Naive thymus-derived CD8-positive, alpha-beta T cell (primary cell): ENCODE results near the gene WAC. TPM values are rescaled to one million over a fixed set of nuclear protein-coding genes. Genes with fewer than 3 reads are reported as not detected.

Experiments used
- ATAC-seq, 2 donors: fragments of 150-1000 bp; cut with Tn5 transposase in 1 of 2; sonication (Bioruptor Pico), chemical (Tn5 transposase) in 1 of 2; 1 replicate in 1 of 2; 2 replicates in 1 of 2; pipeline ENCODE4 v1.10.0; 2021; ENCODE audit warnings: mild to moderate bottlenecking in 2 of 2, moderate library complexity in 2 of 2
- POLR2A ChIA-PET: fragments of 350-600 bp; sonication (Branson Sonifier 250); formaldehyde crosslinking; loops from one replicate; lab custom pipeline; 2021; ENCODE audit warnings: antibody characterized with exemption; lab: Charles Lee
- DNase-seq, 10 donors: peaks; one replicate each; pipeline versions ENCODE4 v3.0.0 to v3.0.0-alpha.2; 2020 to 2022
- H3K27ac Mint-ChIP-seq, 10 donors: one replicate each; pipeline ENCODE4 v1.8.0; 2020 to 2022; ENCODE audit warnings: mild to moderate bottlenecking in 10 of 10, mixed read lengths in 10 of 10, moderate library complexity in 4 of 10, inconsistent platforms in 1 of 10
- H3K27me3 Mint-ChIP-seq, 5 donors: one replicate each; pipeline ENCODE4 v1.8.0; 2021 to 2022; ENCODE audit warnings: mixed read lengths in 5 of 5
- H3K36me3 Mint-ChIP-seq, 3 donors: one replicate each; pipeline ENCODE4 v1.8.0; 2020 to 2022; ENCODE audit warnings: mixed read lengths in 3 of 3, mild to moderate bottlenecking in 2 of 3, inconsistent platforms in 1 of 3
- H3K4me1 Mint-ChIP-seq, 4 donors: one replicate each; pipeline ENCODE4 v1.8.0; 2021 to 2022; ENCODE audit warnings: mixed read lengths in 4 of 4
- H3K4me3 Mint-ChIP-seq, 10 donors: one replicate each; pipeline ENCODE4 v1.8.0; 2020 to 2022; ENCODE audit warnings: mild to moderate bottlenecking in 10 of 10, mixed read lengths in 10 of 10, moderate library complexity in 6 of 10, inconsistent platforms in 1 of 10
- H3K9me3 Mint-ChIP-seq, 9 donors: one replicate each; pipeline ENCODE4 v1.8.0; 2020 to 2022; ENCODE audit warnings: mixed read lengths in 9 of 9, mild to moderate bottlenecking in 3 of 9, inconsistent platforms in 1 of 9, moderate library complexity in 1 of 9
- polyA plus RNA-seq, 3 donors: library from polyadenylated mRNA; unstranded; fragments of 300-500 nt; fragmentation: Illumina TruSeq; gene quantifications; one replicate each; pipeline ENCODE4 v1.2.3, GENCODE V29; 2021
- total RNA-seq, 8 experiments: library from RNA in 2 of 8; stranded (reverse) in 2 of 8; gene quantifications; one replicate each; pipeline ENCODE4 v1.2.3 and lab custom pipeline; 2021 to 2026

WAC gene
- total and polyA plus RNA-seq, 5 experiments from 2014 or later: 84.2 to 213 (median 108) TPM

DNA sequence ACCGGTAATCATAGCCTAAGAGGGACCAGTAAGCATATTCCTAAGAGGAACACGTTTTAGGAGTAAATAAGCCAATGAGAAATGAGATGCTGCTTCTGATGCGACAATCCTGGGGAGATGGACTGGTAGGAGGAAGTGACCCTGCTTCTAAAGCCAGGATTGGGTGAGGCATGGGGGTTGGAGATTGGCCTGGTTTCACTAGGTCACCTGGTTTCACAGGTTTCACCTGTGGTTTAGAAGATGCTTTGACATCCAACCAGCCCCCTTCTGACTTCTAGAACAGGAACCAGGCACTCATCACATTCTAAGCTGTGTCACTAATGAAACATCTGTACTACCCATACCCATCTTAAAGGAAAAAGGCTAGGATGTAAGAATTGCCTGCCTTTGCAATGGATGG is 91.4 kb downstream of the WAC start:
- DNase-seq (no peak), ATAC-seq (no peak)
- Mint-ChIP-seq H3K4me1 (peaks cover 2 to 18% (median 9%) of the 10 kb centered on the region in 4 donors), H3K36me3 (peaks cover 3 to 31% (median 4%) of the 10 kb centered on the region in 3 donors), H3K9me3 (no peaks in the 10 kb centered on the region), H3K27me3 (peaks cover 2 to 24% (median 6%) of the 10 kb centered on the region in 5 donors), H3K4me3 (no peak overlapping the region), H3K27ac (peak overlapping the region in 2 of 10 donors; percentile 19 to 43)
- POLR2A ChIA-PET: interaction anchor here (0.5 kb wide), 1 partner anchor 74 kb away, joined by 3 read pairs; no protein-coding TSS in a partner anchor

- H3K4me1 Mint-ChIP-seq: peaks cover 2 to 18% (median 7%) of the 10 kb centered on the region in 4 donors
- peaks cover 0 to 8% (median 2%) of the 10 kb centered on the region in 3 donors for H3K36me3 Mint-ChIP-seq
- POLR2A ChIA-PET: no interaction called here
- no peak overlapping the region for H3K4me3 Mint-ChIP-seq
- H3K9me3 Mint-ChIP-seq: no peaks in the 10 kb centered on the region
- H3K27me3 Mint-ChIP-seq: peaks cover 12 to 49% (median 17%) of the 10 kb centered on the region in 5 donors
- ATAC-seq (no peak), DNase-seq (no peak)
- H3K27ac Mint-ChIP-seq: no peak overlapping the region
These were observed 94.2 kb downstream of the WAC start for GRCh38 chr10:28627102-28627501.

DNA sequence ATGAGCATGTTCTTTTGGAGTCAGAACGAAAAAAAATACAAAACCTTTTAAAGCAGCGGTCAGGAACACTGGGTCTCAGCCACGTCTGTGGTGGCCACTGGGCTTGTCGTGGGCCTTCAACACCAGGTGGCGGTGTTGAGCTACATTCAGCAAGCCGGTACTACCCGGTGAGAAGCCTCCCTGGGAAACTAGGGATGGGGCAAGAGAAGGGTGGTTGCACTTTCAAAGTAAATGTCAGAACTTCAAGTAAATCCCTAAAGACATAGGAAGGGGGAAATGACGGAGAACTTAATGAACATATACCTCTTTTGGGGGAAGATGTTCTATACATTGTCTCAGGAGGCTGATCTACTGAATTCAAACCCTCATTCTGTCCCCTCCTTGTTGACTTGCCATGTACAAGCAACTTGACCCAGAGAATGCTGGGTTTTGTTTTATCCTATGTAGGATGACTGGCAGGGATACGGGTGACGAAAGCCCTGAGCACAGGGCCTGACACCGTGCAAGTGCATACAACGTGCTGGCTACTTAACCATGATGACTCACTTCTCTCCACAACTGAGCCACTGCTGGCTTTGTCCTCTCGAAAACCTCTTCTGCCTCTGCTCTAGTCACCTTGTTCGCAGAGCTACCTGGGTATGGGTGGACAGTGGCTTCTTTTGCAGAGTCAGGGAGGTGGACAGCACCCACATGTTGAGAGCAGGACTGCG is 95.4 kb downstream of the WAC start:
- ATAC-seq: peak; percentile 78 to 89
- DNase-seq: peak; percentile 34 to 79 (median 57)
- Mint-ChIP-seq H3K27me3 (peaks cover 12 to 61% (median 24%) of the 10 kb centered on the region in 5 donors), H3K27ac (no peak overlapping the region), H3K9me3 (no peaks in the 10 kb centered on the region), H3K4me3 (peak overlapping the region in 1 of 10 donors; percentile 21), H3K36me3 (peaks cover 0 to 2% (median 0%) of the 10 kb centered on the region in 3 donors), H3K4me1 (peaks cover 2 to 18% (median 7%) of the 10 kb centered on the region in 4 donors)
- POLR2A ChIA-PET: interaction anchor here (0.5 kb wide), 1 partner anchor 1478 kb away, joined by 3 read pairs; no protein-coding TSS in a partner anchor

- ATAC-seq: no peak
- H3K27ac Mint-ChIP-seq: no peak overlapping the region
- H3K4me3 Mint-ChIP-seq: no peak overlapping the region
- POLR2A ChIA-PET: no interaction called here
- H3K9me3 Mint-ChIP-seq: peaks cover 0 to 8% (median 0%) of the 10 kb centered on the region in 9 donors
- peaks cover 12 to 78% (median 32%) of the 10 kb centered on the region in 5 donors for H3K27me3 Mint-ChIP-seq
- peaks cover 0 to 12% (median 4%) of the 10 kb centered on the region in 4 donors for H3K4me1 Mint-ChIP-seq
- peaks cover 0 to 4% (median 0%) of the 10 kb centered on the region in 3 donors for H3K36me3 Mint-ChIP-seq
- DNase-seq: no peak
These were observed 99.1 kb downstream of the WAC start for GRCh38 chr10:28631896-28632583.

DNA sequence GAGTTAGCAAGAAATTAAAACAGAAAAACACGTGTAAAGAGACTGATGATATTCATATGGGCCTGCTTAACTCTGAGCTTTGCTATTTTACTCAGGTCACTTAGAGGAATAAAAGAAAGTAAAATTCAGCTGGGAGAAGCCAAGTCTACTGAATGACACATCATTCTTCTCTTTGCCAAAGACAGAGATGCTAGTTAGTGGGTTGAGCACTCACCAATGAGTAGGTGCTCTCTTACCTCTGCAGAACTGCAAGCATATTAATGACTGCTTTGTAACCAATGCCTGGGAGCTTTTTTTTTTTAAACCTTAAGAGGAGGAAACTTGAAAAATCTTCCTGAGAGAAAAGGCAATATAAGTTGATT is 99.6 kb downstream of the WAC start:
- Mint-ChIP-seq H3K27ac (no peak overlapping the region), H3K27me3 (peaks cover 11 to 73% (median 32%) of the 10 kb centered on the region in 5 donors), H3K9me3 (peaks cover 0 to 13% (median 3%) of the 10 kb centered on the region in 9 donors), H3K4me3 (no peak overlapping the region), H3K36me3 (peaks cover 0 to 7% (median 0%) of the 10 kb centered on the region in 3 donors), H3K4me1 (peaks cover 0 to 12% (median 4%) of the 10 kb centered on the region in 4 donors)
- no peak for DNase-seq
- no peak for ATAC-seq
- POLR2A ChIA-PET: no interaction called here

DNA sequence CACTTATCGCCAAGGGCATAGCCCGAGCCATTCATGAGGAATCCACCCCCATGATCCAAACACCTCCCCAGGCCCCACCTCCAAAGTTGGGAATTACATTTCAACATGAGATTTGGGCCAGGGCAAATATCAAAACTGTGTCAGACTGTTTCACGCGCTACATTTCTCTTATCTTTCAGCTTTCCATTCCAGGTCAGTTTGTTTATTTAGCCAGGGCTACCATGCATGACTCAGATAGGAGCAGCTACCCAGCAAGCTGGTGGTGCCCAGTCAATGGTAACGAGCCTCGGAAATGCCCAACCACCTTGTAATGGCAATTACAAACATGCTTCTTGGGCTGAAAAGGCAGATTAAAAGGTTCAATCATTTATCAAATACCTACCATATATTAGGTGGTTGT is 100.8 kb downstream of the WAC start:
- DNase-seq: no peak
- ATAC-seq: no peak
- peaks cover 0 to 22% (median 6%) of the 10 kb centered on the region in 9 donors for H3K9me3 Mint-ChIP-seq
- no peak overlapping the region for H3K27ac Mint-ChIP-seq
- peaks cover 10 to 62% (median 30%) of the 10 kb centered on the region in 5 donors for H3K27me3 Mint-ChIP-seq
- H3K4me1 Mint-ChIP-seq: peaks cover 0 to 5% (median 2%) of the 10 kb centered on the region in 4 donors
- POLR2A ChIA-PET: no interaction called here
- no peak overlapping the region for H3K4me3 Mint-ChIP-seq
- peaks cover 0 to 12% (median 0%) of the 10 kb centered on the region in 3 donors for H3K36me3 Mint-ChIP-seq

GRCh38 chr10:28637346-28637745 is 104.4 kb downstream of the WAC start:
- Mint-ChIP-seq H3K27me3 (peaks cover 0 to 28% (median 16%) of the 10 kb centered on the region in 5 donors), H3K36me3 (peaks cover 0 to 14% (median 0%) of the 10 kb centered on the region in 3 donors), H3K9me3 (peaks cover 0 to 32% (median 8%) of the 10 kb centered on the region in 9 donors), H3K4me1 (peaks cover 0 to 2% (median 0%) of the 10 kb centered on the region in 4 donors), H3K4me3 (no peak overlapping the region), H3K27ac (no peak overlapping the region)
- DNase-seq: no peak
- ATAC-seq: no peak
- POLR2A ChIA-PET: no interaction called here

DNA sequence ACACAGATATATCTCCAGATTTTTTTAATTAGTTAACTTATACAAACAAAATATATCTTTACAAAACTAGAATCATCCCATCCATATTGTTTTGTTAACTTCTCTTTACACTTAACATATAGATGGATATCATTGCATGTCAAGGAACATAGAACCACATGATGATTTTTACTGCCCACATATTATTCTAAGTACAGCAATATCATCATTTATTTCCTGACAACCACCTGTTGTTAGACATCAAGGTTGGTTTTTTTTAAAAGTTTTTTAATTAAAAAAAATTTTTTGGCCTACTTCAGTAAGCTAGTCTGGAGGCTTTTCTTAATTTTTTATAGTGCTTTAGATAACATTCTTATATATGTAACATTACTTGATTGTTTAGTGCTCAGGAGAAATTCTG is 105.5 kb downstream of the WAC start:
- H3K36me3 Mint-ChIP-seq: peaks cover 0 to 14% (median 0%) of the 10 kb centered on the region in 3 donors

GRCh38 chr10:28640551-28640950 is 107.6 kb downstream of the WAC start:
- Mint-ChIP-seq H3K4me1 (peaks cover 0 to 2% (median 0%) of the 10 kb centered on the region in 4 donors), H3K27ac (no peak overlapping the region), H3K36me3 (peaks cover 0 to 10% (median 0%) of the 10 kb centered on the region in 3 donors), H3K27me3 (peaks cover 0 to 10% (median 4%) of the 10 kb centered on the region in 5 donors), H3K9me3 (peaks cover 0 to 30% (median 8%) of the 10 kb centered on the region in 9 donors), H3K4me3 (no peak overlapping the region)
- POLR2A ChIA-PET: no interaction called here
- ATAC-seq: no peak
- DNase-seq: no peak

More for the DNA sequence above, 105.5 kb downstream of the WAC start:
- DNase-seq (no peak), ATAC-seq (no peak)
- POLR2A ChIA-PET: no interaction called here
- no peak overlapping the region for H3K27ac Mint-ChIP-seq
- H3K27me3 Mint-ChIP-seq: peaks cover 0 to 23% (median 16%) of the 10 kb centered on the region in 5 donors
- H3K9me3 Mint-ChIP-seq: peaks cover 0 to 32% (median 8%) of the 10 kb centered on the region in 9 donors
- H3K4me3 Mint-ChIP-seq: no peak overlapping the region
- H3K4me1 Mint-ChIP-seq: peaks cover 0 to 2% (median 0%) of the 10 kb centered on the region in 4 donors

DNA sequence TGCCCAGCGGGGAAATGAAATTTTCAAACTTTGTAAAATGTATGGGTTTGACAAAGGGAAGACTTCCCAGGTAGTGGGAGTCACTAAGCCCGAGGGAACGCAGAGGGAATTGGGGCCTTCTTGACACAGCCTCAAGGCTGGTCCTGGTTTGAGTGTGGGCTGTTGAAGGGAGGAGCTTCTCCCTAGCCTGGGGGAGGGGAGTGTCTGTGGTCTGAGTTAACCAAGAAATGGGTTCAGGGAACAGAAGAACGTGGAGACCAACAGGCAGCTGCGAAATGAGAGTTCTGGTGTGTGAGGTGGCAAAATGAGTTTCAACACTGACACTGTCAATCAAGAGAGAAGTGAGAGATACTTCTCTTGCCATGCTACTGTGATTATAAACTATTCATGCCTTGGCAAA is 111.7 kb downstream of the WAC start:
- ATAC-seq: no peak
- no peaks in the 10 kb centered on the region for H3K36me3 Mint-ChIP-seq
- DNase-seq: no peak
- H3K9me3 Mint-ChIP-seq: peaks cover 0 to 3% (median 0%) of the 10 kb centered on the region in 9 donors
- POLR2A ChIA-PET: no interaction called here
- peak overlapping the region in 2 of 10 donors; percentile 83 to 90 for H3K27ac Mint-ChIP-seq
- no peaks in the 10 kb centered on the region for H3K4me1 Mint-ChIP-seq
- H3K27me3 Mint-ChIP-seq: peaks cover 0 to 8% (median 0%) of the 10 kb centered on the region in 5 donors
- no peak overlapping the region for H3K4me3 Mint-ChIP-seq

DNA sequence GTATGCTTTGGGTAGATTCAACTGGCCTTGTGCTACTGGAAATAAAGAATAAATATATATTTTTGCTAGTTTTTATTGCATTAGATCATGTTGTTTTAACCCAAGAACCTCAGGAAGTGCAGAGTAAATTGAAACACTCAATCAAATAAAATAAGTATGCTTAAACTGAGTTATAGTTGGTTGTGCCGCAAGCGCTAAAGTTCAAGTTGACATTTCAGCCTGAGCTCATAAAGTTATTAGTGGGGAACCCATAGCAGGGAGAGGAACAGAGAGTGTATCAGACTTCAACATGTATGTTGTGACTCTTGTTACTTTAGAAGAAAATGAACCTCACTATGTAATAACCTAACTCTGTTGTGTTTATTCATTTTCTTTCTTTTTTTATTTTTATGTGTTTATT is 119.2 kb downstream of the WAC start:
- H3K36me3 Mint-ChIP-seq: no peaks in the 10 kb centered on the region
- peaks cover 0 to 4% (median 0%) of the 10 kb centered on the region in 9 donors for H3K9me3 Mint-ChIP-seq
- H3K4me3 Mint-ChIP-seq: no peak overlapping the region
- POLR2A ChIA-PET: no interaction called here
- ATAC-seq: no peak
- H3K4me1 Mint-ChIP-seq: peaks cover 0 to 1% (median 0%) of the 10 kb centered on the region in 4 donors
- no peak for DNase-seq
- peaks cover 0 to 10% (median 8%) of the 10 kb centered on the region in 5 donors for H3K27me3 Mint-ChIP-seq
- H3K27ac Mint-ChIP-seq: no peak overlapping the region

DNA sequence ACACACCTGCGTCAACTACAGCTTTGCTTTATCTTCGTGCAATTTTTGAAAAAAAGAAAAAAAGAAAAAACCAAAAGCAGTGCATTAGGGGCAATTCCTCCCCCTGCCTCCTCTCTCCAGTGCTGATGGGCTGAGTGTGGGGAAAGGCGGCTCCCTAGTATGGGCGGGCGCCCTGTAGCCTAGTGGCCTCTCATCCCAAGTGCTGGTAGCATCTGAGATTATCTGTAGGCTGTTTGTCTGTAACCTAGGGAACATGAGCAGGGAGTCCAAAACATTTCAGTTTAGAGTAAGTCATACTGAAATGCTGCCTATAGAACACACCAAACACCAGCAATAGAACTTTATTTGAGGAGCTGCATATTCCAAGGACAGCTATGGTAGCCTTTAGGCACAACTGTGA is 119.8 kb downstream of the WAC start:
- ATAC-seq (no peak), DNase-seq (no peak)
- Mint-ChIP-seq H3K4me3 (no peak overlapping the region), H3K27me3 (peaks cover 0 to 10% (median 9%) of the 10 kb centered on the region in 5 donors), H3K9me3 (peaks cover 0 to 4% (median 0%) of the 10 kb centered on the region in 9 donors), H3K36me3 (no peaks in the 10 kb centered on the region), H3K27ac (no peak overlapping the region), H3K4me1 (peaks cover 0 to 1% (median 0%) of the 10 kb centered on the region in 4 donors)
- POLR2A ChIA-PET: no interaction called here
